Loucy (cell line): Measurements from ENCODE around the gene PLCL1.

Source experiments
- H2AFZ ChIP-seq: fragments of 200-600 bp; sonication (generic); 2 replicates; pipeline ENCODE4 v1.6.0; 2016; ENCODE audit warnings: antibody characterized with exemption, mild to moderate bottlenecking, low read length, moderate library complexity
- H3F3A ChIP-seq: fragments of 200-600 bp; 2 replicates; pipeline ENCODE4 v1.6.0; 2016; ENCODE audit warnings: antibody characterized with exemption, low read depth, mild to moderate bottlenecking
- H3K27me3 ChIP-seq: fragments of 200-600 bp; sonication (generic); 2 replicates; pipeline ENCODE4 v1.6.1; 2014; ENCODE audit warnings: low read length, mild to moderate bottlenecking; ENCODE audit not compliant: insufficient read depth, poor library complexity, severe bottlenecking
- H3K36me3 ChIP-seq: fragments of 200-600 bp; sonication (generic); 2 replicates; pipeline ENCODE4 v1.6.1; 2016; ENCODE audit warnings: low read length; ENCODE audit not compliant: insufficient read depth
- H3K4me1 ChIP-seq: fragments of 200-600 bp; sonication (generic); 2 replicates; pipeline ENCODE4 v1.5.1; 2014; ENCODE audit warnings: low read length, mild to moderate bottlenecking; ENCODE audit not compliant: insufficient read depth, poor library complexity, severe bottlenecking
- H3K4me2 ChIP-seq: fragments of 200-600 bp; sonication (generic); 2 replicates; pipeline ENCODE4 v1.6.0; 2014; ENCODE audit warnings: antibody characterized with exemption, low read length, low read depth, mild to moderate bottlenecking; ENCODE audit not compliant: poor library complexity, severe bottlenecking
- H3K4me3 ChIP-seq: fragments of 200-600 bp; sonication (generic); 2 replicates; pipeline ENCODE4 v1.5.1; 2014; ENCODE audit warnings: low read length, mild to moderate bottlenecking, mixed read lengths; ENCODE audit not compliant: poor library complexity, severe bottlenecking
- H3K79me2 ChIP-seq: fragments of 200-600 bp; sonication (generic); 2 replicates; pipeline ENCODE4 v1.6.1; 2014; ENCODE audit warnings: low read length; ENCODE audit not compliant: insufficient read depth
- H3K9ac ChIP-seq: fragments of 200-600 bp; sonication (generic); 2 replicates; pipeline ENCODE4 v1.6.0; 2014; ENCODE audit warnings: mild to moderate bottlenecking, low read depth, low read length, moderate library complexity; ENCODE audit not compliant: poor library complexity, severe bottlenecking
- H3K9me2 ChIP-seq: fragments of 200-600 bp; sonication (generic); replicated peaks from 2 replicates; pipeline ENCODE4 v1.6.1; 2016; ENCODE audit warnings: low read depth, low read length, mixed read lengths
- H3K9me3 ChIP-seq: fragments of 200-600 bp; sonication (generic); 2 replicates; pipeline ENCODE4 v1.6.1; 2014; ENCODE audit warnings: mild to moderate bottlenecking, antibody characterized with exemption, low read length, low read depth; ENCODE audit not compliant: insufficient read depth
- H4K20me1 ChIP-seq: fragments of 200-600 bp; sonication (generic); 2 replicates; pipeline ENCODE4 v1.6.0; 2014; ENCODE audit warnings: antibody characterized with exemption, low read length, mild to moderate bottlenecking; ENCODE audit not compliant: insufficient read depth, poor library complexity, severe bottlenecking
- CTCF ChIP-seq: fragments of 200-600 bp; sonication (generic); conservative IDR thresholded peaks from 2 replicates; pipeline ENCODE4 v1.5.1; 2014; ENCODE audit warnings: mild to moderate bottlenecking, antibody characterized with exemption, low read length
- EZH2phosphoT487 ChIP-seq: fragments of 200-600 bp; IDR thresholded peaks from 2 replicates; pipeline ENCODE4 v1.6.1; 2018; ENCODE audit warnings: antibody characterized with exemption, mild to moderate bottlenecking, moderate library complexity, borderline replicate concordance

Gene PLCL1

GRCh38 chr2:198040835-198041234 is 236.4 kb downstream of the PLCL1 start:
- Histone ChIP-seq H2AFZ (no peak overlapping the region), H3K36me3 (no peaks in the 10 kb centered on the region)

GRCh38 chr2:198042189-198042588 is 237.8 kb downstream of the PLCL1 start:
- Histone ChIP-seq H2AFZ (peak overlapping the region; percentile 57), H3K36me3 (no peaks in the 10 kb centered on the region), H3K4me2 (peak overlapping the region; percentile 66), H3K9ac (no peak overlapping the region), H4K20me1 (no peaks in the 10 kb centered on the region), H3K27me3 (no peaks in the 10 kb centered on the region), H3K9me2 (no peaks in the 10 kb centered on the region), H3K4me1 (peaks cover 40% of the 10 kb centered on the region), H3K79me2 (no peaks in the 10 kb centered on the region), H3F3A (peaks cover 6% of the 10 kb centered on the region; the same call in 1 of the 2 replicates), H3K9me3 (no peaks in the 10 kb centered on the region), H3K4me3 (peak overlapping the region; percentile 35)
- TF ChIP-seq EZH2phosphoT487 = no peak
- TF ChIP-seq CTCF = no peak

More at GRCh38 chr2:198040835-198041234, 236.4 kb downstream of the PLCL1 start:
- Histone ChIP-seq H3K9me3 (no peaks in the 10 kb centered on the region), H3K4me2 (peak overlapping the region; percentile 66), H4K20me1 (no peaks in the 10 kb centered on the region), H3K4me3 (no peak overlapping the region), H3K9ac (no peak overlapping the region), H3K9me2 (no peaks in the 10 kb centered on the region), H3K4me1 (peaks cover 40% of the 10 kb centered on the region), H3F3A (peaks cover 6% of the 10 kb centered on the region; the same call in 1 of the 2 replicates), H3K79me2 (no peaks in the 10 kb centered on the region), H3K27me3 (no peaks in the 10 kb centered on the region)
- TF ChIP-seq CTCF (no peak), EZH2phosphoT487 (no peak)

- Histone ChIP-seq H2AFZ (no peak overlapping the region), H3K4me2 (no peak overlapping the region), H3F3A (peaks cover 6% of the 10 kb centered on the region; the same call in 1 of the 2 replicates), H3K27me3 (no peaks in the 10 kb centered on the region), H3K4me1 (peaks cover 35% of the 10 kb centered on the region), H4K20me1 (no peaks in the 10 kb centered on the region), H3K9ac (no peak overlapping the region), H3K36me3 (no peaks in the 10 kb centered on the region), H3K79me2 (no peaks in the 10 kb centered on the region), H3K9me3 (no peaks in the 10 kb centered on the region), H3K4me3 (no peak overlapping the region), H3K9me2 (no peaks in the 10 kb centered on the region)
- TF ChIP-seq CTCF = no peak
- TF ChIP-seq EZH2phosphoT487 = no peak
Measured at GRCh38 chr2:198044777-198045176, 240.4 kb downstream of the PLCL1 start.
